ENCODE results near the gene UBTD2. TPM values are rescaled to one million over a fixed set of nuclear protein-coding genes. Genes with fewer than 3 reads are reported as not detected.
"Not testable (repeated sequence)": the region's sequence is repeated elsewhere in the genome, so short reads cannot be mapped to it uniquely, and the experiment has no call there.

Gene UBTD2
- polyA plus RNA-seq, 4 donors: 62.2 to 80.3 (median 69.6) TPM

DNA sequence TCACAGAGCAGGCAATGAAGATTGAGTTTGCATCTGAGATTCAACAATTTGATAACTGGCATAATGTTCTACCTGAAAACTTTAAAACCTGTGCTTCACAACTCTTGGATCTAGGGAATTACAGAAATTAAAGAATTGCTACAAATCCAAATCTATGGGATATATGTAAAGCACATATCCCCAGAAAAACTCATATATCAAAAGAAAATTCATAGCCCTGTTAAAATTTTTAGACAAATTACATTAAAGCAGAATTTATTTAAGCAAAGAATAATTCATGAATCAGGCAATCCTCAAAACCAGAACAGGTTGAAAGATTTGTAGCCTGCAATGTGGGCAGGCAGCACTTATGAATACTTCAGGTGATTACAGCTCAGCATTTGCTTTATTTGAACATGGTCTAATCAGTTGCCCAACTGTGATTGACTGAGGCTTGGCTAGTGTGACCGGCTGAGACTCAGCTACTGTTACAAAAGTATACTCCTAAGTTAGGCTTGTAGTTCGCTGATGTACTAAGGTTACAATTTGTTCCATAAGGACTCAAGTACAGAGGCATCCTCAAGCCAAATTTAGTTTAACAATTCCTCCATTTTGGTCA, 10.3 kb upstream of the UBTD2 start:
- no peak for DNase-seq (ENCODE audit: low read depth in 4 of 4, low spot score in 2 of 4)

DNA sequence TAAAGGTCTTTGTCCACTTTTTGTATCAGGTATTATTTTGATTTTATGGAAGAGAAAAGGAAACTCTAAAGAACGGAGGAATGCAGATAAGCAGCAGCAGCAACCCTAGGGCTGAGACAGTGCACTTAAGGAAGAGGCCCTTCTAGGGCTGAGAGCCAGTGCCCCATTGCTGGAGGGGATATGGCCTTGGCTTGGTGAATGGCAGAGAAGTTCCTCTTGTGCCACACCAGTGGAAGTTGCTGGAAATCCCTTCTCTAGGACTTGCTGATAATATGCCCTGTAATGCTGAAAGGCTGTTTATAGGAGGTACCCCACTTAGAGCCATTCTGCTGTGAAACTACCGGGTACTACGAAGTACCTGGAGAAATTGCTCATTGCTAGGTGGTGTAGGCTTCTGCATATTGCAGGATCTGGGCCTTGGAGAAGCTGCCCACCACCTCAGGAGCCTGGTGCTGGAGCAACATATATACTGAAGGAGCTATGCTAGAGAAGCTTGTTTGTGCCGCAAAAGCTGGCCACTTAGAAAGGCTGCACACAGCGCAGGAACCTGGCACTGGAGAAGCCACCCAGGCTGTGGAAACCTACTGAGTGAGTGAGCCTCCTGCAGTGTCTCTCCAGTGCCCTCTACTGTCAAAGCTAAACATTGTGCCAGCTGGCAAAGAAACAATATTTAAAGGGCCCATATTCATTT, 9.6 kb upstream of the UBTD2 start:
- peak in 1 of 4 donors; percentile 57 for DNase-seq (ENCODE audit: low read depth in 4 of 4, low spot score in 2 of 4)

DNA sequence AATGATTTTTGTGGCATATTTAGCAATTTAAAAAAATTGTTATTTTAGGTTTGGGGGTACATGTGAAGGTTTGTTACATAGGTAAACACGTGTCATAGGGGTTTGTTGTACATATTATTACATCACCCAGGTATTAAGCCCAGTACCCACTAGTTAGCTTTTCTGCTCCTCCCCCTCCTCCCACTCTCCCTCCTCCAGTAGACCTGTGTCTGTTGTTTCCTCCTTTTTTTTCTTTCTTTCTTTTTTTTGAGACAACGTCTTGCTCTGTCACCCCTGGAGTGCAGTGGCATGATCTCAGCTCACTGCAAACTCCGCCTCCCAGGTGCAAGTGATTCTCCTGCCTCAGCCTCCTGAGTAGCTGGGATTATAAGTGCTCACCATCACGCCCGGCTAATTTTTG, 8.3 kb upstream of the UBTD2 start:
- DNase-seq (ENCODE audit: low read depth in 4 of 4, low spot score in 2 of 4): not testable (repeated sequence)

DNA sequence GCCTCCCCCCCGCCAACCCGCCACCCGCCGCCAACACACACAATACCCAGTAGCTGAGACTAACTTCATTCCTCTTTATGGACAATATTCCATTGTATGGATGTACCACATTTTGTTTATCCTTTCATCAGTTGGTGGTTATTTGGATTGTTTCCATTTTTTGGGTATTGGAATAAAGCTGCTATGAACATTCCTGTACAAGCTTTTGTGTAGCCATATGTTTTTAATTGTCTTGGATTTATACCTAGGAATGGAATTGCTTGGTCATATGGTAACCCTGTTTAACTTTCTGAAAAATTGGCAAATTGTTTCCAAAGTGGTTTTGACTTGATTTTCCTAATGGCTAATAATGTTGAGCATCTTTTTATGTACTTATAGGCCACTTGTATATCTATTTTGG, 4.9 kb upstream of the UBTD2 start:
- no peak for DNase-seq (ENCODE audit: low read depth in 4 of 4, low spot score in 2 of 4)

DNA sequence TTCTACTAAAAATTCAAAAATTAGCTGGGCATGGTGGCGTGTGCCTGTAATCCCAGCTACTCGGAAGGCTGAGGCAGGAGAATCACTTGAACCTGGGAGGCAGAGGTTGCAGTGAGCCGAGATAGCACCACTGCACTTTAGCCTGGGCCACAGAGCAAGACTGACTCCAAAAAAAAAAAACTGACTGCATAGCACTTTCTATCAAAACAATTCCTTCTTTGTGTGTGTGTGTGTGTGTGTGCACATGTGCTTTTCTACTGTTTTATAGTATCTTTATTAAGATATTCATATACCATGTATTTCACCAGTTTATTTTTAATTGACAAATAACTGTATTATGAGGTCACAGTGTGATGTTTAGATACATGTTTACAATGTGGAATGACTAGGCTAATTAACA, 3.6 kb upstream of the UBTD2 start:
- not testable (repeated sequence) for DNase-seq (ENCODE audit: low read depth in 4 of 4, low spot score in 2 of 4)

DNA sequence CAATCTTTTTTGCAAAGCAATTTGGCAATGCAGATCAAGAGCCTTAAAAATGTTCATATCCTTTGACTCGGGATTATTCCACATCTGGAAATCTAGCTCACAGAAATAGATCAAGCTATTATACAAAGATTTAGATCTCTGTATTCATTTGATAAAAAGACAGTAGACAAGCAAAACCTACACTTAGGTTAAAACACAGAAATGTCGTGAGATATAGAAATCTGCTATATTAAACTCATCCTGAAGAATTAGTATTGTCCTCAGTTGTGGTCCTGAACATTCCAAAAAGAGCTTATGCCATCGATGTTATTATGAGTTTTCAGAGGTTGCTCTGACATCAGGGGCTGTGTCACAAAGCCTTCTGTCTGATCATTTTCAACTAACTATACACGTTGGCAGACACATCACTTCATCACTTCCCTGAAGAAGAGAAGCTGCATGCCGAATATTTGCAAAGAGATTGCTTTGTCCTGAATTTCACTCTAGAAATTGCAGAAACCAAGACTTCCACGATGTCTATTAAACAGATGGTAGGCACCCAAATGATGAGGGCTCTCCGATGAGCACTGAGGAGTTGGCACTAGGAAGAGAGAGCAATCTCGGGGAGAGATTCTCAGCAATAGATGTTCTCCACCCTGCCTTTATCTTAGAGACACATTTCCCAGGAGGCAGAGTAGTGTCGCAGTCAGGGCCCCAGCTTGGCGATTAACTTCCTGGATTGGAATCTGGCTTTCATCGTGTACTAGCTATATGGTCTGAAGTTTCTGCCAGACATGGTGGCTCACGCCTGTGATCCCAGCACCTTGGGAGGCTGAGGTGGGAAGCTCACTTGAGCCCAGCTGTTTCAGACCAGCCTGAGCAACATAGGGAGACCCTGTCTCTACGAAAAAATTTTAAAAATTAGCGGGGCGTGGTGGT, 1.9 kb upstream of the UBTD2 start:
- no peak for DNase-seq (ENCODE audit: low read depth in 4 of 4, low spot score in 2 of 4)

- DNase-seq (ENCODE audit: low read depth in 4 of 4, low spot score in 2 of 4): no peak
Observed at GRCh38 chr5:172284611-172284980, 1.0 kb upstream of the UBTD2 start.

GRCh38 chr5:172283862-172284610, 472 bp upstream of the UBTD2 start:
- DNase-seq (ENCODE audit: low read depth in 4 of 4, low spot score in 2 of 4): peak in 2 of 4 donors; percentile 74 to 80

- DNase-seq (ENCODE audit: low read depth in 4 of 4, low spot score in 2 of 4): no peak
Observed at GRCh38 chr5:172282272-172283019, 1.1 kb downstream of the UBTD2 start.

- DNase-seq (ENCODE audit: low read depth in 4 of 4, low spot score in 2 of 4): no peak
Observed at GRCh38 chr5:172281346-172281745, 2.2 kb downstream of the UBTD2 start.

DNA sequence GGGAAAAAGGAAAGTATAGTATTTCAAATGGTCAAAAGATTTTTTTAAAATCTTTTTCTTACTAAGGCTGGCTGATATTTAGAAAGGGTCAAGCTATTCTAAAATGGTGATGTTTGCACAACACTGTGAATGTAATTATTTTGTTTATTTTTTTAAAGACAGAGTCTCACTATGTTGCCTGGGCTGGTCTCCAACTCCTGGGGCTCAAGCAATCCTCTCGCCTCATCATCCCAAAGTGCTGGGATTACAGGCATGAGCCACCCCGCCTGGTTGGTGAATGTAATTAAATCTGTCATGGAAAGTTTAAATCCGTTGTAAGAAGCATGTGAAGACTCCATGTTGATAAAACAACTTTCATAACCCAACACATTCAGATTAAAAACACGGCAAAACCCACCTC, 2.6 kb downstream of the UBTD2 start:
- no peak for DNase-seq (ENCODE audit: low read depth in 4 of 4, low spot score in 2 of 4)

DNA sequence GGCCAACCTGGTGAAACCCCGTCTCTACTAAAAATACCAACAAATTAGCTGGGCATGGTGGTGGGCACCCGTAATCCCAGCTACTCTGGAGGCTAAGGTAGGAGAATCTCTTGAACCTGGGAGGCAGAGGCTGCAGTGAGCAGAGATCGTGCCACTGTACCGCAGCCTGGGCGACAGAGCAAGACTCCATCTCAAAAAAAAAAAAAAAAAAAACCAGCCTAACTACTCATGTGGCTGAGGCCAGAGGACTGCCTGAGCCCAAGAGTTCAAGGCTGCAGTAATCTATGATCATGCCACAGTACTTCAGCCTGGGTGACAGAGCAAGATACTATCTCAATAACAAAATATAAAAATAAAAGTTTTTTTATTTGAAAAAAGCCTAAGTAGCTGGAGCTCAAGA, 3.2 kb downstream of the UBTD2 start:
- no peak for DNase-seq (ENCODE audit: low read depth in 4 of 4, low spot score in 2 of 4)

DNA sequence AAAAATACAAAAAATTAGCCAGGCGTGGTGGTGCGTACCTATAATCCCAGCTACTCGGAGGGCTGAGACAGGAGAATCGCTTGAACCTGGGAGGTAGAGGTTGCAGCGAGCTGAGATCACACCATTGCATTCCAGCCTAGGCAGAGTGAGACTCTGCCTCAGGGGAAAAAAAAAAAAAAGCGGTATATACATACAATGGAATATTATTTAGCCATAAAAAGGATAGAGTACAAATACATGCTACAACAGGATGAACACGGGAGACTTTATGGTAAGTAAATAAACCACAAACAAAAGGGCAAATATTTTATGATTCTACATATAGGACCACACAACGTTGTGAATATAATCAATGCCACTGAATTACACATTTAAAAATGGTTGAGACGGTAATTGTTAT, 5.2 kb downstream of the UBTD2 start:
- DNase-seq (ENCODE audit: low read depth in 4 of 4, low spot score in 2 of 4): no peak

DNA sequence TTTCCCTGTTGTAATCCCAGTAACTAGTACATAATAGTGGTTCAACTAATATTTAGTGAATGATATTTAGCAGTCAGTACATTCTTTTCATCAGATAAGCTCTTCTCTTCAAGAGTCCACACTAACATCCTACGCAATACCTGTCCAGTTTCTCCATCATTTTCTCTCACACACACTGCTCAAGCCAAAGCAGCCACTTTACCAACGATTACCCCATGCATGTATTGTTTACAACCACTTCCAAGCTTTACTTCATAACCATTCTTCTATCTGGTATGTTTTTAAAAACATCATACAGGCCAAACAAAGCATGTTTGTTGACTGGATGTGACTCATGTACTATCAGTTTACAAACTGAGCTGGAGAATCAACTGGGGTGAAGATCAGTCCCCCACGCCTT, 7.3 kb downstream of the UBTD2 start:
- DNase-seq (ENCODE audit: low read depth in 4 of 4, low spot score in 2 of 4): no peak

DNA sequence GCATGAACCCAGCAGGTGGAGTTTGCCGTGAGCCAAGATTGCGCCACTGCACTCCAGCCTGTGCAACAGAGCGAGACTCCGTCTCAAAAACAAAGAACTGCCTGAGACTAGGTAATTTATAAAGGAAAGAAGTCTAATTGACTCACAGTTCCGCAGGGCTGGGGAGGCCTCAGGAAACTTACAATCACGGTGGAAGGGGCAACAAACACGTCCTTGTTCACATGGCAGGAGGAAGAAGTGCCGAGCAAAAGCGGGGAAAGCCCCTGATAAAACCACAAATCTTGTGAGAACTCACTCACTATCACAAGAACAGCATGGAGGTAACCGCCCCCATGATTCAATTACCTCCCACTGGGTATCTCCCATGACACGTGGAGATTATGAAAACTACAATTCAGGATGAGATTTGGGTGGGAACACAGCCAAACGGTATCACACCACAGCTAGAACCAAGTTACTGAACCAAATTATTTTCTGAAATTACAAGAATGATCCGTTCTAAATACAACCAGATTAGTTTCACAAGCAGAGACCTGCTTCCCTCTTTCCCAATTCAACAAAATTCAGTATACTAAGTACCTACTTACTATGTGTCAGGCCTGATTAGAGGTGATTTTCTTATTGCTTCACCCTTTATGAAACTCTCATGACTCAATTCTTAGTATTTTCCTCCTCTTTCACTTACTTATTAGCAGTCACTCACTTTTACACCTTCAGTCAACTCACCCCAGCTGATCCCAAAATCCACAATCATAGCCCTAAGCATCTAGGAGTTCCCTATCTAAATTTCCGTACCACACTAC, 8.4 kb downstream of the UBTD2 start:
- DNase-seq (ENCODE audit: low read depth in 4 of 4, low spot score in 2 of 4): no peak

DNA sequence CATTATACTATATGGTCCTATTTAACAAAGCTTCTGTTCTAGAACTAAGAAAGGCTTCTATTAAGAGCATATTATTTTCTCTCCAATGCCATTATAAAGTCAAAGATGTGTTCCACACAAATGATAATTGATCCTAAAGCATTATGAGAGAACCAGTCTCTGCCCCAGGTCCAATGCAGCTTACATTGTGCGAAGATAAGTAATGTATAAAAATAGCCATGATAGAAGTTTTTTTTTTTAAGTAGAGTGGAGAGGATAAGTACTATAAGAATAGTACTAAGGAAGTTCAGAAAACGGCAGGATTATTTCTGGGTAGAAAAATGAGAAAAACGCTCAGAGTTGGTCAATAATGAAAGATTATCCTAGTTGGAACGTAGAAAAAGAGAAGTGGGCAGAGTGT, 15.6 kb downstream of the UBTD2 start:
- DNase-seq (ENCODE audit: low read depth in 4 of 4, low spot score in 2 of 4): no peak

GRCh38 chr5:172266676-172267092, 16.9 kb downstream of the UBTD2 start:
- no peak for DNase-seq (ENCODE audit: low read depth in 4 of 4, low spot score in 2 of 4)

DNA sequence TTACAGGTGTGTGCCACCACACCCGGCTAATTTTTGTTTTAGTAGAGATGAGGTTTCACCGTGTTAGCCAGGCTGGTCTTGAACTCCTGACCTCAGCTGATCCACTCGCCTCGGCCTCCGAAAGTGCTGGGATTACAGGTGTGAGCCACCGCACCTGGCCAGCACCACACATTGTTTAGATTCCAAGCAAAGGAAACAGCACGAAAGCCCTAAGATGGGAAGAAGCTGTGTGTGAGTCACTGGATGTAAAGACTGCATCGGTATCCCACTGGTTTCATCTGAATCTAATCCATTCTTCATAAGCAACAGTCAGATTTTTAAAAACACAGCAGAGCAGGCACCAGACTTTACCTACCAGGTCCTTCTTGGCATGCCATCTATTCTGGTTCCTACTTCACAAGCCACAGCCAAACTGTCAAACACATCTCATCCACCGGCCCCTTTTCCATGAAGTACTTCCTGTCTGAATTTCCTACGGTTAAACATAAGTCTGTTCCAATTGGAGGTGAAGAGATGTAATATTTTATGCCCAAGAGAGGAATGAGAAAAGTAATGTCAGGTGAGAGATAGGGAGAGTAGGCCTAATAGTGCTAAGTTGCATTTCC, 17.4 kb downstream of the UBTD2 start:
- no peak for DNase-seq (ENCODE audit: low read depth in 4 of 4, low spot score in 2 of 4)

DNA sequence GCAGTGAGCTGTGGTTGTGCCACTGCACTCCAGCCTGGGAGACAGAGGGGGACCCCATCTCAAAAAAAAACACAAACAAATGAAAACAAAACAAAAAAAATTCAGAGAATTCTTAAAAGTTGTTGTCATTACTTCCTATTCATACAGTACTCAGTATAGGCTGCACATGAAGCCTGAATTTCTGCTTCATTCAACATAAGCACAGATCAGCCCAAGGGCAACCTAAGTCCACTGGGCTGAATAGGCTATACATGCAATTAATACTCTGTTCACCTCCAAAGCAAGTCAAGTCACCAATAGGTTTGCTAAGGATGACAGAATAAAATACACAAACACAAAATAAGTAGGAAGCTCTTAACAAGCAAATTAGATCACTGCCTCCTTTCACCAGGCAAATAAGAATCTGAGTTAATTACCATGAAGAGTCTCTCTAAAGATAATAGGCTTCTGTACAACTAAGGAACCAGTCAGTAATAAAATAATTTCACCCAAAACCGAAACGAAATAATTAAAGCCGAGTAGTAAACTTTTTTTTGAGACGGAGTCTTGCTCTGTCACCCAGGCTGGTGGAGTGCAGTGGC, 18.7 kb downstream of the UBTD2 start:
- DNase-seq (ENCODE audit: low read depth in 4 of 4, low spot score in 2 of 4): no peak
